Central memory CD4-positive, alpha-beta T cell (primary cell): Measurements from ENCODE around the gene HTR3B.

Source experiments
- DNase-seq: peaks from one replicate; pipeline ENCODE4 v3.0.0; 2022

HTR3B gene

DNA sequence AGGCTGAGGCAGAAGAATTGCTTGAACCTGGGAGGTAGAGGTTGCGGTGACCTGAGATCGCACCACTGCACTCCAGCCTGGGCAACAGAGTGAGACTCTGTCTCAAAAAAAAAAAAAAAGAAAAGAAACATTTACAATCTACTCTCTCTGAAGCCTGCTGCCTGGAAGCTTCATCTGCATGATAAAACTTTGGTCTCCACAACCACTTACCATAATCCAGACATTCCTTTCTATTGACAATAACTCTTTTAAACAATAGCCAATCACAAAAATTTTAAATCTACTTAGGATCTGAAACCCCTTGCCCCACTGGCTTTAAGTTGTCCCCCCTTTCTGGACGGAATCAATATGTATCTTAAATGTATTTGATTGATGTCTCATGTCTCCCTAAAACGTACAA, 45.3 kb downstream of the HTR3B start:
- no peak for DNase-seq

DNA sequence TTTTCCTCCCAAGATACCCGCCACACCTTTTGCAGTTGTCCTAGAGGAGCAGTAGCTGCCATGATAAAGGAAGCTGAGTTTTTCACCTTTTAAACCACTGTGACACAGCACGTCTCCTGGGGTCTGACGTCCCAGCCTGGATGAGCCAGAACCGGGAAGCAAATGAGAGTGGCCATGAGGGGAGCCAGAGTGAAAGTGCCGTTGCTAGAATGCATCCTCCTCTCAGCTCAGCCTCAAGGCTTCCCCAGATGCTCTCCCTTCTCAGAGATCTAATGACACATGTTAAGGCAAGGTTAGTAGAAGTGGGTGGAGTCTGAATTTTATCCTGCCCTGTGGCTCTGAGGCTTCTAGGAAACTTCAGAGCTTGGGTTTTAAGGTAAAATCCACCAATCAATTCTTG, 46.9 kb downstream of the HTR3B start:
- DNase-seq = no peak

DNA sequence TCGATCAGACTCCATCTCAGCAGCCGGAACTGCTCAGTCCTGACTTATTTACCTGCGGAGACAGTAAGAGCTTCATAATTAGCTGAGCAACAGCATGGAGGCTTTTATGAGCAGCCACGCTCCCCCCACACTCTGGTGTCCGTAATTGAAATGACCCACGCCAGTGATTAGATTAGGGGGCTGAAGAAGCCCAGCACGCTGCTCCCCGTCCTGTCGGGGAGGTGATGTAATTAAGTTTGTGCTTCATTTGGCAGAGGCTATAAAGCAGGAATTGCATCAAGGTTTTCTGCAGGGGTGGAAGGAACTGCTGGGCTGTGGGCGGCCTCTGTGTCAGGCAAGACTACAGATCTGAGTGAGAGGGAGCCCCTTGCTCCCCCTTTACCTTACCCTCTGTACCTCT, 47.5 kb downstream of the HTR3B start:
- no peak for DNase-seq

DNA sequence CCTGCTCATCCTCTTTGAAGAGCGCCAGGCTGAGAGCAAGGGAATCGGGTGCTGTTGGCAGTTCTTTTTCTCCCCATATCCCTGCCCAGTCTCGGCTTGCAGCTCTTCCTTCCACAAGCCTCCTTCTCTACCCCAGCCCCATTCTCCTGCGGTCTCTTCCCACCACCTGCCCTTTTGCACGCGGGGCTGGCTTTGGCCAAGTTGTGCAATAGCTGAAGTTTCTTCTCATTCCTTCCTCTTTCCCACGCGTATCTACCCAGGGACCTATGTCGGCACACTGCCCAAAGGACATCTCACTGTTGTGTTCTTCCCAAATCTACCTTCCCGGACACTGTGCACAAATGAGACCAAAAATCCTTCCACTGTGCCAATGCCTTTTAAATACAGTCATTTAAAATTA, 48.0 kb downstream of the HTR3B start:
- no peak for DNase-seq

DNA sequence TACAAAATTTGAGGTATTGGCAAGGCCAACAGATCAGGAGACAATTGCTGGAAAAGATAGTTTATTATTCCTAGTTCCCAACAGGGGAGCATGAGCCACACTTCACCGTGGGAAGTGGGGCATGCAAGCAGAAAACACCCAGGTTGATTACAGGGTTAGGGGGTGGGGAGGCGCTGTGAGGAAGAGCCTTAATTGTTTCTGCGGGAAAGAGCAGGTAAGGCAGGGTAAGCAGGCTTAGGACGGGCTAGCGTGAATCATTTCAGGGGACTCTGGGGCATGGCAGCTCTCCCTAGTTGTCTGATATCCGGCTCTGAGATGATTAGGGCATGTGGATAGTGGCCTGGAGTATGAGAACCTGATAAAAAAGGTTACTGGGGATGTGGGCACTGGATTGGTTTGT, 49.6 kb downstream of the HTR3B start:
- DNase-seq = no peak

DNA sequence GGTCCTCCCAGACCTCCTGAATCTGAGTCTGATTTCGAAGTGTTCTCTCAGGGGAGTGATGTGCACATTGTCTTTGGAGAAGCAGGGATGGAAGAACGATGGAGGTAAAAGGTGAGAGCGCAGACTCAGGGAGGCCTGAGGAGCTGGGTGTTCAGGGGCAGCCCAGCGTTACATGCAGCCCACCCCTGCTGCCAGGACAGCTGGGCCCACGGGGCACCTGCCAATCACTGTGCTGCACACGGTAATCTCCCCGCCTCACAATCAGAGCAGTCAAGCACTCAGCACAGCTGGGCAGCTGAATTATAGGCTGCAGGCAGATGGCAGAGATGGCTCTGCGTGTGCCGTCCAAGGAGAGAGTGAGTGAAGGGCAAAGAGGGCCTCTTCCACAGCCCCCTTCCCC, 52.4 kb downstream of the HTR3B start:
- no peak for DNase-seq

DNA sequence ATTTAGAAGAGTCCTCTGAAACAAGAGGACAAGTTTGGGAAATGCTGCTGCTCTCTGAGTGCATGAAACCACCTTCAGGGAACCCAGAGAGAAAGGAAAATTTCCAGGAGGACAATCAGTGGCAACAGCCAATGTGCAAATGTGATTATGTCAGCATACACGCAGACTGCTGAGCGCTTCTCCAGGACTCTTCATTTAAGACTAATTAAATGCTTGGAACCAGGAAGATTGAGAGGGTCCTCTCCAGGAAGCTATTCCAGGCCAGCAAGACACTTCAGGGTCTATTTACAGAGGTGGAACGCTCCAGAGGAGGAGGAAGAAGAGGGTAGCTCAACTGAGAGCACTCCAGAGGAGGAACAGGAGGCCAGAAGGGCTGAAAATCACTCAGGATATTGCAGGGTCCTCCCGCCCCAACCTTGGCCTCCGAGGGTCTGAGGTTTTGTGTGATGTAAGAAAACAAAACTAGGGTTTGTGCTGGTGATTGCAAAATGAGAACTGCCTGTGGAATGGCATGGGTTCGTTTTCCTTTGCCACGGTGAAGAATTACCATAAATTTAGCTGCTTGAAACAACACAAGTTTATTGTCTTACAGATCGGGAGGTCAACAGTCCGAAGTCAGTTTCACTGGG, 56.2 kb downstream of the HTR3B start:
- DNase-seq = no peak

DNA sequence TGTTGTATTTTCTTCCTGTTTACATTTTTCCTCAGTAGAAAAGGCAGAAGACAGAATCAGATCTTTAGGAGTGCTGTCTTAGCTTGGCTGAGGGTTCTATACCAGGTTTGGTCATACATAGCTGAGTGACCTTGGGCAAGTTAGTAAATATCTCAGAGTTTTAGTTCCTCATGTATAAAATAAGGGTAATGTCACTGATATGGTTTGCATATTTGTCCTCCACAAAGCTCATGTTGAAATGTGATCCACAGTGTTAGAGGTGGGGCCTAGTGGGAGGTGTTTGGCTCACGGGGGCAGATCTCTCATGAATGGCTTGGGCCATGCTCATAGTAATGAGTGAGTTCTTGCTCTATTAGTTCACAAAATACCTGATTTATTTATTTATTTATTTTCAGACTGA, 62.8 kb downstream of the HTR3B start:
- no peak for DNase-seq

DNA sequence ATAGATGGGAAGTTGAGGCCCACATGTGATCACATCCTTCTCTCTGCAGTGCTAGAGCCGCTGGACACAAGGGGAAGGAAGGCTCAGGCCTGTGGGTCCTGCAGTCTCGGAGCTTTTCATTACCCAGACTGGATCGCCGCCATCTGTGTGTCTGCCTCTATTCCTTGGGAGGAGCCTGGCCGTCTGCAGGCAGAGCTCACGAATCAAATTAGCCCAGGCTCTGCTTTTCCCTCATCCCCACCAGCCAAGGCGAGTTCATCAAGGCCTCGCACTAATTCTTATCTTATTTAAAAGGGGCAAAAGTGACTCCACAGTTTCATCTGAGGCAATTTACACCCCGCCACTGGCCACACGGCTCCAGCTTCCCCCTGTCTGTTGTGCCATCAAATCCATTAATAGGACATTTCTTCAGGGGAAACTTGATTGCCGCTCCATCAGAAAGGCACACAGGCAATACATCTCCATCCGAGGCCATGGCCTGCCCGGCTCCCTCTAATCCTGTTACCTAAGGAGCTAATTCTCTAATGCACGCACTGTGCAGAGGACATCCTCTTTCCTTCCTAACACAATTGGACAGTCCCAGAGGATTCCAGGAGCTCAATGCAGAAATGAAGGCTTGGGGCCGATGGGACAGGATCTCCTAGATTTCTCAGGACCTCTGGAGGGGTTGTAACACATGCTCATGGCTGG, 67.1 kb downstream of the HTR3B start:
- DNase-seq = no peak

DNA sequence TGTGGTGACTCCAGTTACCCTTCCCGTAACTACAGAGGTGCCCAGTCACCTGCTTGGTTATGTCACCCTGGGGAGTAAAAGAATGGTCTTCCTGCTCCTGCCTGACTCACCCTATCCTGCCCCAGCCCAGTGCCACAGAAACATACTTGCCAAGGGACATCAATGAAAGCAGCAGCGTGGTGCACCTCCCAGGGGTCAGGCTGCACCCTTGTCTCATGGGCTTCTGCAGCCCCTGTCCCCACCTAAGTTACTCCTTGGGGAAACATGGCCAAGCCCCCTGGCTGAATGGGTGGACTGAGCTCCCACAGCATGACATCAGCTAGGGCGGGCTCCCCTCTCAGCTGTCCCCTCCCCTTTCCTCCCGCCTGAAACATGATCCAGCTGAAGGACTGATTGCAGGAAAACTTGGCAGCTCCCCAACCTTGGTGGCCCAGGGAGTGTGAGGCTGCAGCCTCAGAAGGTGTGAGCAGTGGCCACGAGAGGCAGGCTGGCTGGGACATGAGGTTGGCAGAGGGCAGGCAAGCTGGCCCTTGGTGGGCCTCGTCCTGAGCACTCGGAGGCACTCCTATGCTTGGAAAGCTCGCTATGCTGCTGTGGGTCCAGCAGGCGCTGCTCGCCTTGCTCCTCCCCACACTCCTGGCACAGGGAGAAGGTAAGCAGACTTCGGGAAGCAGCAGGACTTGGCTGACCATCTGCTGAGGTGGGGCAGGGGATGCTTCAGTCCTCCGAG, 70.3 kb downstream of the HTR3B start, which contains the start of gene HTR3A:
HTR3A (plus strand) TSS at position 368 of the 730 bp plus-strand sequence; CDS start at position 586, 218 bp downstream.
- no peak for DNase-seq

DNA sequence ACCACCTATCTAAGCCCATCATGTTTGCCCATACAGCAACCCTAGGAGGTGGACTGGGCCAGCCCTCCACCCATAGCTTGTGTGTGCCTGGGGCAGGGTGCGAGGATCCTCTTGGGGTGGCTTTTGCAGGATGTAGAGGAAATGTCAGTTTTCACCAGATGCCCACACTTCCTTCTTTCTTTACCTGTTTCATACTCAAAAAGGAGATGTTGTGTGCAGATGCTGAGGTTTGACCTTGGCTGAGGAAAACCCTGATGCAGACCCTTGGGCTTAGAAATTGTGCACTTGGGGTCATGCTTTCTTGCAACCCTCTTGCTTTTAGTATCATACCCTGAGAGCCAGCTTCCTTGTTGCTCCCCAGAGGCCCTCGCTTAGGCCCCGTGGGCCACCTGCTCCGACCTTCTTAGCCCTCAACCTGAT, 72.5 kb downstream of the HTR3B start:
- no peak for DNase-seq

DNA sequence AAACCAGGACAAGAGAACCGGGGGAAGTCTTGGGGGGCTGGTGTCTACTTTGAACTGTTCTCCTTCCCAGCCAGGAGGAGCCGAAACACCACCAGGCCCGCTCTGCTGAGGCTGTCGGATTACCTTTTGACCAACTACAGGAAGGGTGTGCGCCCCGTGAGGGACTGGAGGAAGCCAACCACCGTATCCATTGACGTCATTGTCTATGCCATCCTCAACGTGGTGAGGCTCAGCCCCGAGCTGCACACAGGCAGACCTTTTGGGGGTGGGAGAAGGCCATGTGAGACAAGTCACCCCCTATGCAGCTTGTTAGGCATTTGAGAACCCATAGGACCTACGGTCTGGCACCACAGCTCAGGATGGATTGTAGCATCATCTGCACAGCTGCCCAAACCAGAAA, 73.1 kb downstream of the HTR3B start:
- no peak for DNase-seq

DNA sequence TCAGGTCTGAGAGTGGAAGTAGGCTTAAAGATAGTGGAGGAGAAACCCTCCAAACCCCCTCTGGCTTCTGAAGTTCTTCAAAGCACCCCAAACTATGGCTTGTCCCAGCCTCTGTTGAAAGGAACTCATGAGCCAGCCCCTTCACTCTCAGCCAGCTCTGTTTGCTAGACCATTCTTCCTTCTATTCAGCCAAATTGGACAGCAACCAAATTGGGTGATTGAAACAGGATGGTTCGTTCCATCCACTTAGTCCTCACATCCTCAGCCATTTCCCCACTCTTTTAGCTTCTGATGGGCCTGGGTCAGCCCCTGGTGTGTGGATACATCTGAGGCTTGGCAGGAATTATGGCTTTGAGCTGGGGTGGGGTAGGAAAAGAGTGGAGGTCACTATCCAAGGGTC, 74.8 kb downstream of the HTR3B start:
- DNase-seq = no peak

DNA sequence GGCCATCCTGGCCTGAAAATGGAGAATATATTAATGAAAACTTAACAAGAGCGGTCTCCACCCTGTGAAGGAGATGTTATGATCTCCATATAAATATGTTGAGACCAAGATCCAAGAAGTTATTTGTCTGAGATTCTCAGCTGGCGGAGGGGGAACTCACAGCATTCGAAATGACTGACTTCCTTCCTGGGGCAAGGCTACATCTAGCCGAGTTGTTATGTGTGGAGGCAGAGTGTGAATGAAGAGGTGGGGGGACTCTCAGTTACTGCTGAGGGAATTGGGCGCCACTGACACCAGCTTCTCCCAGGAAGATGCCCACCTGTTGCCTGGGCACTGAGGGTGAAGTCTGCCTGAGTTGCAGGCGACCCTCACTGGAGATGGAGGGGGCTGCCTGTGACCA, 76.2 kb downstream of the HTR3B start:
- no peak for DNase-seq

DNA sequence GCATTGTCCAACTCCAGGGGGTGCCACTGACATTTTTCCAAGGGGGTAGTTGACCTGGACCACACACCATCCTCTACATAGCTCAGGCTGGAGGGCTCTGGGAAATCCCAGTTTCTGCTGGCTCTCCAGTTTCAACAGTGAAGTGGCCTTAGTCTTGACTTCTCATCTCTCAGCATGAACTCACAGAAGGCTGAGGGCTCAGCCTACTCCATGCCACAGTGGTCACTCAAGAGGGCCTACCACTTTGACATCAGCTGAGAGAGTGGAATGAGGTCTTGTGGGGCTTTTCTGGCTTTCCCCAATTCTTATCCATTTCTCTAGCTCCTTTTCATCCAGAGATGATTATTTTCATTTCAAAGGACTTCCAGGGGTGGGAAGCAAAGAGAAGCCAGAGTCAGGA, 77.7 kb downstream of the HTR3B start:
- no peak for DNase-seq

DNA sequence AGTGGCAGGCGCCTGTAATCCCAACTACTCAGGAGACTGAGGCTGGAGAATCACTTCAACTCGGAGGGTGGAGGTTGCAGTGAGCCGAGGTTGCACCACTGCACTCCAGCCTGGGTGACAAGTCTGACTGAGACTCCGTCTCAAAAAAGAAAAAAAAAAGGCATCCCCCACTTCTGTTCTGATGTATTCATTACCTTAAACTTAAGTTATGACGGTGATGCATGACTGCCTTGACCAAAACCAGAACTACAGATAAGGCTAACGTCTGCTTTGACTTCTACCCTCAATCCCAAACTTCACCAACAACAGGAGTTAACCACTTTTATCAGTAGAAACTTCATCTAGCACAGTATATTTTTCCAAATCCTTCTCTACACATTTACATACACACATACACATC, 80.2 kb downstream of the HTR3B start:
- DNase-seq = no peak

DNA sequence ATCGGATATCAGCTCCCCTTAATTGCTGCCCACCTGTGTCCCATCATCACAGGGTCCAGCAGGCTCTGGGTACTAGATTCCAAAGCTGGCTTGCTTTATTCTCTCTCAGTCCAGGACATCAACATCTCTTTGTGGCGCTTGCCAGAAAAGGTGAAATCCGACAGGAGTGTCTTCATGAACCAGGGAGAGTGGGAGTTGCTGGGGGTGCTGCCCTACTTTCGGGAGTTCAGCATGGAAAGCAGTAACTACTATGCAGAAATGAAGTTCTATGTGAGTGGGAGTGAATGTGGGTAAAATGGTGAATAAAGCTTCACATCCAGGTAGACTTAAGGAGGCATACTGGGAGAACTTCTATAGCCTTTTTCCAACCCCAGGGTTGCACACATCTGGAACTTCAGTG, 81.3 kb downstream of the HTR3B start:
- DNase-seq = no peak

DNA sequence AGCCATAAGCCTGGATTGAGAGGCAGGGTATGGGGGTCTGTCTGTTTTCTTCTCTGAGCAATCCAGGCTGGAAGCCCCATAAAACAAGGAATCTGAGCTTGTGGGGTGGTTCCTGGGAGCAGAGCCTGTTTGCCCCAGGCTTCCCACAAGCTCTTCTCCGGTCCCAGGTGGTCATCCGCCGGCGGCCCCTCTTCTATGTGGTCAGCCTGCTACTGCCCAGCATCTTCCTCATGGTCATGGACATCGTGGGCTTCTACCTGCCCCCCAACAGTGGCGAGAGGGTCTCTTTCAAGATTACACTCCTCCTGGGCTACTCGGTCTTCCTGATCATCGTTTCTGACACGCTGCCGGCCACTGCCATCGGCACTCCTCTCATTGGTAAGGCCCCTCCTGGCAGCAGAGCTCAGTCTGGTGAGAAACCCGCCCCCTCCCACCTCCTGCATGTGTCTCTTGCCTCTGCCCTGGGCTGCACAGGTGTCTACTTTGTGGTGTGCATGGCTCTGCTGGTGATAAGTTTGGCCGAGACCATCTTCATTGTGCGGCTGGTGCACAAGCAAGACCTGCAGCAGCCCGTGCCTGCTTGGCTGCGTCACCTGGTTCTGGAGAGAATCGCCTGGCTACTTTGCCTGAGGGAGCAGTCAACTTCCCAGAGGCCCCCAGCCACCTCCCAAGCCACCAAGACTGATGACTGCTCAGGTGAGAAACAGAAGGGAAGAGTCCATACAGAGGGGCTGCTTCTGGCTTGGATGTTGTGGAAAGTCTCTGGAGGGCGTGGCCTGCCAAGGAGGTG, 82.0 kb downstream of the HTR3B start:
- DNase-seq = no peak

DNA sequence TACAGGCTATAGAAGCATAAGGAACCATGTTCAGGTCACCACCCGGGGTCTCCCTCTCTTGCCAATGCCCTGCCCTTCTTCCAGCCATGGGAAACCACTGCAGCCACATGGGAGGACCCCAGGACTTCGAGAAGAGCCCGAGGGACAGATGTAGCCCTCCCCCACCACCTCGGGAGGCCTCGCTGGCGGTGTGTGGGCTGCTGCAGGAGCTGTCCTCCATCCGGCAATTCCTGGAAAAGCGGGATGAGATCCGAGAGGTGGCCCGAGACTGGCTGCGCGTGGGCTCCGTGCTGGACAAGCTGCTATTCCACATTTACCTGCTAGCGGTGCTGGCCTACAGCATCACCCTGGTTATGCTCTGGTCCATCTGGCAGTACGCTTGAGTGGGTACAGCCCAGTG, 84.8 kb downstream of the HTR3B start:
- no peak for DNase-seq

DNA sequence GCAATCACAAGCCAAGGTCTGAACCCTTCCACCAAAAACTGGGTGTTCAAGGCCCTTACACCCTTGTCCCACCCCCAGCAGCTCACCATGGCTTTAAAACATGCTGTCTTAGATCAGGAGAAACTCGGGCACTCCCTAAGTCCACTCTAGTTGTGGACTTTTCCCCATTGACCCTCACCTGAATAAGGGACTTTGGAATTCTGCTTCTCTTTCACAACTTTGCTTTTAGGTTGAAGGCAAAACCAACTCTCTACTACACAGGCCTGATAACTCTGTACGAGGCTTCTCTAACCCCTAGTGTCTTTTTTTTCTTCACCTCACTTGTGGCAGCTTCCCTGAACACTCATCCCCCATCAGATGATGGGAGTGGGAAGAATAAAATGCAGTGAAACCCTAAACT, 85.3 kb downstream of the HTR3B start:
- no peak for DNase-seq

DNA sequence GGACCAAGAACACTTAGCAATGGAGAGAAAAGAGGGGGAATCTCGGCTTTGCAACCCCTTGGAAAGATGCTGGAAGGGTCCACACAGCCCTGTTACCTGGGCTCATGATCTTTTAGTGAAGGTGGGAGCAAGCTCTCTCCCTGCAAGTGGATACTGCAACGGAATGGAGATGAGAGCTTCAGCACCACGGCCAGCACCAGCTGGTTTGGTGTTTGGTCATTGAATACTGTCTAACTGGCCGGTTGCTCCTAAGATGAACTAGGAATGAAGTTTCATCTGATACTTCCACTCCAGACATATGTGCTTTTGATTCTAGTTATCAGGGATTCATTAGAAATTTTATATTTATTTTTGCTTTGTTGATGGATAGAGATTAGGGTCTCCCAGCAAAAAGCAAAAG, 86.6 kb downstream of the HTR3B start:
- DNase-seq = no peak

DNA sequence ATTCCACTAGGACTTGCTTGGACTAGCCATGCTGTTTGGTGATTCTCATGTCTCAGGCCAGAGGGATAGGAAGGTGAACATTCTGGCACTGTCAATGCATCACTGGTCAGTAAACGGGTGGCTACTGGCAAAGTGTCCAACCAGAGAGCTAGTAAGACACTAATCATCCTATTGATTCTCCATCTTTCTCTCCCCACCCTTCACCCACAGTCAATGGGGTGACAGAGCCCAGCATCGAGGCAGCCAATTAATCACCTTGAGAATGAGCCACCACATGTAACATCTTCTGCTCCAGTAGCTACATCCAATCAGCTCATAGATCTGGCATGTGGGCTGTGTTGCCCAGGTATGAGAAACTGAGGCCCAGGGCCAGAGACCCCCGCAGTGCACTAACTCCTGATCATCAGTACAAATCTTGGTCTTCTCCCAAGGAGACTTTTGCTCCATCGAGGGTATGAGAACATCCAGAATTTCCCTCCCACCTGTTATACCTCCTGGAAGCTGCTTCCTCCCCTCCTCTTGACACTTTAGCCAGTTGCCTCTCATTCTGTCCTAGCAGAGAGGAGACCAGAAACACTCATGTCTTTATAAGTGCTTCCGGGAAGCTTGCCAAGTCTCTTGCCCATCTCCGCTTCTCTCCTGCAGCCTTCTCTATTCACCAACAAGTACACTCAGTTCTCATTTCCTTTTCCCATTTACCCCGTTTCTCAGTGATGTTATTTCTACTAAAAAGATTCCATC, 87.3 kb downstream of the HTR3B start:
- no peak for DNase-seq
